ENCODE results near the gene DCAF15. TPM values are rescaled to one million over a fixed set of nuclear protein-coding genes. Genes with fewer than 3 reads are reported as not detected.

The DCAF15 gene
- total and polyA plus RNA-seq, 2 experiments from 2014 or later = 39.5 to 81.3 TPM

DNA sequence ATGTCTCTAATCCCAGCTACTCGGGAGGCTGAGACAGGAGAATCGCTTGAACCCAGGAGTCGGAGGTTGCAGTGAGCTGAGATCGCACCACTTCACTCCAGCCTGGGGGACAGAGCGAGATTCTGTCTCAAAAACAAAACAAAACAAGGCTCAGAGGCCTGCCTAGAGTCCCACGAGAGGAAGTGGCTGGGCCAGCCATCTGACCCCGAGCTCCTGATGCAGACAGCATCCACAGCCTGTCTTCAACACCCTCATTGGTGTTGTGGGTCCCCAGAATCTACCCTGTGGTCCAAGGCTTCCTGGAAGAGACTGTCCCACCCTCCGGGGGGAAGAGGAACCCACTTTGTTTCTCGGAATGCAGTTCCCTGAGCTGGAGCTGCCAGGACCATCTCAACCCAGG is 29.2 kb downstream of the DCAF15 start (continued):
- TF ChIP-seq, protein P1, sequence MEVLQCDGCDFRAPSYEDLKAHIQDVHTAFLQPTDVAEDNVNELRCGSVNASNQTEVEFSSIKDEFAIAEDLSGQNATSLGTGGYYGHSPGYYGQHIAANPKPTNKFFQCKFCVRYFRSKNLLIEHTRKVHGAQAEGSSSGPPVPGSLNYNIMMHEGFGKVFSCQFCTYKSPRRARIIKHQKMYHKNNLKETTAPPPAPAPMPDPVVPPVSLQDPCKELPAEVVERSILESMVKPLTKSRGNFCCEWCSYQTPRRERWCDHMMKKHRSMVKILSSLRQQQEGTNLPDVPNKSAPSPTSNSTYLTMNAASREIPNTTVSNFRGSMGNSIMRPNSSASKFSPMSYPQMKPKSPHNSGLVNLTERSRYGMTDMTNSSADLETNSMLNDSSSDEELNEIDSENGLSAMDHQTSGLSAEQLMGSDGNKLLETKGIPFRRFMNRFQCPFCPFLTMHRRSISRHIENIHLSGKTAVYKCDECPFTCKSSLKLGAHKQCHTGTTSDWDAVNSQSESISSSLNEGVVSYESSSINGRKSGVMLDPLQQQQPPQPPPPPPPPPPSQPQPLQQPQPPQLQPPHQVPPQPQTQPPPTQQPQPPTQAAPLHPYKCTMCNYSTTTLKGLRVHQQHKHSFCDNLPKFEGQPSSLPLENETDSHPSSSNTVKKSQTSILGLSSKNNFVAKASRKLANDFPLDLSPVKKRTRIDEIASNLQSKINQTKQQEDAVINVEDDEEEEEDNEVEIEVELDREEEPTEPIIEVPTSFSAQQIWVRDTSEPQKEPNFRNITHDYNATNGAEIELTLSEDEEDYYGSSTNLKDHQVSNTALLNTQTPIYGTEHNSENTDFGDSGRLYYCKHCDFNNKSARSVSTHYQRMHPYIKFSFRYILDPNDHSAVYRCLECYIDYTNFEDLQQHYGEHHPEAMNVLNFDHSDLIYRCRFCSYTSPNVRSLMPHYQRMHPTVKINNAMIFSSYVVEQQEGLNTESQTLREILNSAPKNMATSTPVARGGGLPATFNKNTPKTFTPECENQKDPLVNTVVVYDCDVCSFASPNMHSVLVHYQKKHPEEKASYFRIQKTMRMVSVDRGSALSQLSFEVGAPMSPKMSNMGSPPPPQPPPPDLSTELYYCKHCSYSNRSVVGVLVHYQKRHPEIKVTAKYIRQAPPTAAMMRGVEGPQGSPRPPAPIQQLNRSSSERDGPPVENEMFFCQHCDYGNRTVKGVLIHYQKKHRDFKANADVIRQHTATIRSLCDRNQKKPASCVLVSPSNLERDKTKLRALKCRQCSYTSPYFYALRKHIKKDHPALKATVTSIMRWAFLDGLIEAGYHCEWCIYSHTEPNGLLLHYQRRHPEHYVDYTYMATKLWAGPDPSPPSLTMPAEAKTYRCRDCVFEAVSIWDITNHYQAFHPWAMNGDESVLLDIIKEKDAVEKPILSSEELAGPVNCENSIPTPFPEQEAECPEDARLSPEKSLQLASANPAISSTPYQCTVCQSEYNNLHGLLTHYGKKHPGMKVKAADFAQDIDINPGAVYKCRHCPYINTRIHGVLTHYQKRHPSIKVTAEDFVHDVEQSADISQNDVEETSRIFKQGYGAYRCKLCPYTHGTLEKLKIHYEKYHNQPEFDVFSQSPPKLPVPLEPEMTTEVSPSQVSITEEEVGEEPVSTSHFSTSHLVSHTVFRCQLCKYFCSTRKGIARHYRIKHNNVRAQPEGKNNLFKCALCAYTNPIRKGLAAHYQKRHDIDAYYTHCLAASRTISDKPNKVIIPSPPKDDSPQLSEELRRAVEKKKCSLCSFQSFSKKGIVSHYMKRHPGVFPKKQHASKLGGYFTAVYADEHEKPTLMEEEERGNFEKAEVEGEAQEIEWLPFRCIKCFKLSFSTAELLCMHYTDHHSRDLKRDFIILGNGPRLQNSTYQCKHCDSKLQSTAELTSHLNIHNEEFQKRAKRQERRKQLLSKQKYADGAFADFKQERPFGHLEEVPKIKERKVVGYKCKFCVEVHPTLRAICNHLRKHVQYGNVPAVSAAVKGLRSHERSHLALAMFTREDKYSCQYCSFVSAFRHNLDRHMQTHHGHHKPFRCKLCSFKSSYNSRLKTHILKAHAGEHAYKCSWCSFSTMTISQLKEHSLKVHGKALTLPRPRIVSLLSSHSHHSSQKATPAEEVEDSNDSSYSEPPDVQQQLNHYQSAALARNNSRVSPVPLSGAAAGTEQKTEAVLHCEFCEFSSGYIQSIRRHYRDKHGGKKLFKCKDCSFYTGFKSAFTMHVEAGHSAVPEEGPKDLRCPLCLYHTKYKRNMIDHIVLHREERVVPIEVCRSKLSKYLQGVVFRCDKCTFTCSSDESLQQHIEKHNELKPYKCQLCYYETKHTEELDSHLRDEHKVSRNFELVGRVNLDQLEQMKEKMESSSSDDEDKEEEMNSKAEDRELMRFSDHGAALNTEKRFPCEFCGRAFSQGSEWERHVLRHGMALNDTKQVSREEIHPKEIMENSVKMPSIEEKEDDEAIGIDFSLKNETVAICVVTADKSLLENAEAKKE (CRISPR knock-in tag; IDR thresholded peaks at IDR 0.05) = no peak
- TF ChIP-seq, protein P2, sequence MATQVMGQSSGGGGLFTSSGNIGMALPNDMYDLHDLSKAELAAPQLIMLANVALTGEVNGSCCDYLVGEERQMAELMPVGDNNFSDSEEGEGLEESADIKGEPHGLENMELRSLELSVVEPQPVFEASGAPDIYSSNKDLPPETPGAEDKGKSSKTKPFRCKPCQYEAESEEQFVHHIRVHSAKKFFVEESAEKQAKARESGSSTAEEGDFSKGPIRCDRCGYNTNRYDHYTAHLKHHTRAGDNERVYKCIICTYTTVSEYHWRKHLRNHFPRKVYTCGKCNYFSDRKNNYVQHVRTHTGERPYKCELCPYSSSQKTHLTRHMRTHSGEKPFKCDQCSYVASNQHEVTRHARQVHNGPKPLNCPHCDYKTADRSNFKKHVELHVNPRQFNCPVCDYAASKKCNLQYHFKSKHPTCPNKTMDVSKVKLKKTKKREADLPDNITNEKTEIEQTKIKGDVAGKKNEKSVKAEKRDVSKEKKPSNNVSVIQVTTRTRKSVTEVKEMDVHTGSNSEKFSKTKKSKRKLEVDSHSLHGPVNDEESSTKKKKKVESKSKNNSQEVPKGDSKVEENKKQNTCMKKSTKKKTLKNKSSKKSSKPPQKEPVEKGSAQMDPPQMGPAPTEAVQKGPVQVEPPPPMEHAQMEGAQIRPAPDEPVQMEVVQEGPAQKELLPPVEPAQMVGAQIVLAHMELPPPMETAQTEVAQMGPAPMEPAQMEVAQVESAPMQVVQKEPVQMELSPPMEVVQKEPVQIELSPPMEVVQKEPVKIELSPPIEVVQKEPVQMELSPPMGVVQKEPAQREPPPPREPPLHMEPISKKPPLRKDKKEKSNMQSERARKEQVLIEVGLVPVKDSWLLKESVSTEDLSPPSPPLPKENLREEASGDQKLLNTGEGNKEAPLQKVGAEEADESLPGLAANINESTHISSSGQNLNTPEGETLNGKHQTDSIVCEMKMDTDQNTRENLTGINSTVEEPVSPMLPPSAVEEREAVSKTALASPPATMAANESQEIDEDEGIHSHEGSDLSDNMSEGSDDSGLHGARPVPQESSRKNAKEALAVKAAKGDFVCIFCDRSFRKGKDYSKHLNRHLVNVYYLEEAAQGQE (IDR thresholded peaks at IDR 0.05; ENCODE audit: unreplicated experiment) = no peak
- TF ChIP-seq EZH2 (IDR thresholded peaks at IDR 0.05; ENCODE audit: low read depth, unreplicated experiment) (no peak), POLR2AphosphoS5 (IDR thresholded peaks at IDR 0.05; ENCODE audit: low read depth) (no peak), ZNF114 (CRISPR knock-in tag; IDR thresholded peaks at IDR 0.05) (no peak)
- TF ChIP-seq, protein P3, sequence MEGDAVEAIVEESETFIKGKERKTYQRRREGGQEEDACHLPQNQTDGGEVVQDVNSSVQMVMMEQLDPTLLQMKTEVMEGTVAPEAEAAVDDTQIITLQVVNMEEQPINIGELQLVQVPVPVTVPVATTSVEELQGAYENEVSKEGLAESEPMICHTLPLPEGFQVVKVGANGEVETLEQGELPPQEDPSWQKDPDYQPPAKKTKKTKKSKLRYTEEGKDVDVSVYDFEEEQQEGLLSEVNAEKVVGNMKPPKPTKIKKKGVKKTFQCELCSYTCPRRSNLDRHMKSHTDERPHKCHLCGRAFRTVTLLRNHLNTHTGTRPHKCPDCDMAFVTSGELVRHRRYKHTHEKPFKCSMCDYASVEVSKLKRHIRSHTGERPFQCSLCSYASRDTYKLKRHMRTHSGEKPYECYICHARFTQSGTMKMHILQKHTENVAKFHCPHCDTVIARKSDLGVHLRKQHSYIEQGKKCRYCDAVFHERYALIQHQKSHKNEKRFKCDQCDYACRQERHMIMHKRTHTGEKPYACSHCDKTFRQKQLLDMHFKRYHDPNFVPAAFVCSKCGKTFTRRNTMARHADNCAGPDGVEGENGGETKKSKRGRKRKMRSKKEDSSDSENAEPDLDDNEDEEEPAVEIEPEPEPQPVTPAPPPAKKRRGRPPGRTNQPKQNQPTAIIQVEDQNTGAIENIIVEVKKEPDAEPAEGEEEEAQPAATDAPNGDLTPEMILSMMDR (conservative IDR thresholded peaks at IDR 0.05; ENCODE audit: low read depth in 2 of 2) = no peak

All from GM23338 (cell line).